ENCODE data around the gene ADAM11. TPM values are rescaled to one million over a fixed set of nuclear protein-coding genes. Genes with fewer than 3 reads are reported as not detected.

Gene ADAM11
- total and polyA plus RNA-seq, 12 donors: 0.05 to 0.80 (median 0.32) TPM; not detected in 2

DNA sequence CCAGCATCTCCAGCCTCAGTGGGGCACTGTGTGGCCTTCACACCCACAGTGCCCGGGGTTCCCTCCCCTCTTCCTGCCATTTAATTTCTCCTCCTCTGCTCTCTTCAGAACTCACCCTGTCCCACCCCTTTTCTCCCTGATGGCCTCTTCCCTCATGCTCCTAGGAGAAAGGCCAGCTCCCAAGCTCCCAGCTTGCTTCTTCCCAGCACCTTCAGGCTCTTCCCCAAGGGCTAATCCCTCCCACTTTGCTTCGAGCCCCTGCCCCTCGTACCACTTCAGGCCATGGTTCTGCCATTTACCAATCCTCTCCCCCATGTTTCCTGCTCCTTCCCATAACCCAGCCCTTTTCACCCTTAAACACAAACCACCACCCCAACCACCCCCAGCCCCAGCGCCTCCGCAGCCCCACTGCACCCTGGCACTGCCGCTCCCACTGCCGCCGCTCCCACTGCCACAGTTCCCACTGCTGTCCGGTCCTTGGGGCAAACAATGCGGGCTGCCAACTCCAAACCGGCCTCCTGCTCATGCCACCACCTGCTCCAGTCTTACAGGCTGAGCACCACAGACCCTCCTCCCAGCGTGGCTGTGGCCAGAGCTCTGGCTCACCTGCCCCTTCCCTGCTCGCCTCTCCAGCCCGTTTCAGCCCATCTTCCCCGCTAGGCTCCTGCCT, 28.6 kb downstream of the ADAM11 start:
- 78 to 89% (median 80%) methylated on average over 15 of the region's 15 CpGs for WGBS, 4 donors
- no peak for TF ChIP-seq POLR2A (IDR thresholded peaks at IDR 0.05)
- TF ChIP-seq, protein P1, sequence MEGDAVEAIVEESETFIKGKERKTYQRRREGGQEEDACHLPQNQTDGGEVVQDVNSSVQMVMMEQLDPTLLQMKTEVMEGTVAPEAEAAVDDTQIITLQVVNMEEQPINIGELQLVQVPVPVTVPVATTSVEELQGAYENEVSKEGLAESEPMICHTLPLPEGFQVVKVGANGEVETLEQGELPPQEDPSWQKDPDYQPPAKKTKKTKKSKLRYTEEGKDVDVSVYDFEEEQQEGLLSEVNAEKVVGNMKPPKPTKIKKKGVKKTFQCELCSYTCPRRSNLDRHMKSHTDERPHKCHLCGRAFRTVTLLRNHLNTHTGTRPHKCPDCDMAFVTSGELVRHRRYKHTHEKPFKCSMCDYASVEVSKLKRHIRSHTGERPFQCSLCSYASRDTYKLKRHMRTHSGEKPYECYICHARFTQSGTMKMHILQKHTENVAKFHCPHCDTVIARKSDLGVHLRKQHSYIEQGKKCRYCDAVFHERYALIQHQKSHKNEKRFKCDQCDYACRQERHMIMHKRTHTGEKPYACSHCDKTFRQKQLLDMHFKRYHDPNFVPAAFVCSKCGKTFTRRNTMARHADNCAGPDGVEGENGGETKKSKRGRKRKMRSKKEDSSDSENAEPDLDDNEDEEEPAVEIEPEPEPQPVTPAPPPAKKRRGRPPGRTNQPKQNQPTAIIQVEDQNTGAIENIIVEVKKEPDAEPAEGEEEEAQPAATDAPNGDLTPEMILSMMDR (IDR thresholded peaks at IDR 0.05): no peak
- H3K4me1 ChIP-seq (replicated peaks in 1 of 2): no peaks in the 10 kb centered on the region
- no peaks in the 10 kb centered on the region for H3K27me3 ChIP-seq
- peak in 1 of 7 donors; percentile 9 for DNase-seq
- no peaks in the 10 kb centered on the region for H3K9me3 ChIP-seq (replicated peaks in 1 of 3)
- H3K36me3 ChIP-seq (replicated peaks in 1 of 2): no peaks in the 10 kb centered on the region
- H3K27ac ChIP-seq: no peak overlapping the region
- intact Hi-C loops (cut with DNase I): no loop called here
- H3K4me3 ChIP-seq: no peak overlapping the region

DNA sequence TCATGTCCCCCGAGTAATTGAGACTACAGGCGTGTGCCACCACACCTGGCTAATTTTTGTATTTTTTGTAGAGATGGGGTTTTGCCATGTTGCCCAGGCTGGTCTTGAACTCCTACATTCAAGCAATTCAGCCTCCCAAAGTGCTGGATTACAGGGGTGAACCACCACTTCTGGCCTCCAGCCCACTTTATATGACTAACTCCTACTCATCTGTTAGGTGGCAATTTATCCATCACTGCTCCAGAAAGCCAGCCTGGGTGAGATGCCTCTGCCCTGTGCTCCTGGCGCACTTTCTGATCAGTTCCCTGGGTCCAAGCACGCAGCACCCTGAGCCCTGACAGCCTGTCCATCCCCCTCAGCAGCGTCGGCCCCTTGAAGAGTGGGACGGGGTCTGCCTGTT, 29.4 kb downstream of the ADAM11 start:
- H3K27ac ChIP-seq: no peak overlapping the region
- no peak for TF ChIP-seq POLR2A (IDR thresholded peaks at IDR 0.05)
- 68 to 82% (median 77%) methylated on average over 5 to 7 of the region's 7 CpGs for WGBS, 4 donors
- intact Hi-C loops (cut with DNase I): no loop called here
- H3K4me3 ChIP-seq: no peak overlapping the region
- no peaks in the 10 kb centered on the region for H3K4me1 ChIP-seq (replicated peaks in 1 of 2)
- DNase-seq: no peak
- H3K9me3 ChIP-seq (replicated peaks in 1 of 3): no peaks in the 10 kb centered on the region
- no peaks in the 10 kb centered on the region for H3K36me3 ChIP-seq (replicated peaks in 1 of 2)
- no peaks in the 10 kb centered on the region for H3K27me3 ChIP-seq

DNA sequence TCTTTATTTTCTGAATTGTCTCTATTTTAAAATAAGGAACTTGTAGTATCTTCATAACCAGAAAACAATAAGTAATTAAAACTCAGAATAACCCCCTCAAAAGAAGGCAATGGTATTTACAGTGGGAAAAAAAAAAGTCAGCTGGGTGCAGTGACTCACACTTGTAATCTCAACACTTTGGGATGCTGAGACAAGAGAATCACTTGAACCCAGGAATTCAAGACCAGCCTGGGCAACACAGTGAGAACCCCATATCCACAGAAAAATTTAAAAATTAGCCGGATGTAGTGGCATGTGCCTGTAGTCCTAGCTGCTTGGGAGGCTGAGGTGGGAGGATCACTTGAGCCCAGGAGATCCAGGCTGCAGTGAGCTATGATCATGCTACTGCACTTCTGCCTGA, 33.5 kb downstream of the ADAM11 start:
- H3K4me3 ChIP-seq: no peak overlapping the region
- WGBS, 4 donors: 88 to 95% (median 92%) methylated on average over 1 of the region's 1 CpG
- no peak for TF ChIP-seq POLR2A (IDR thresholded peaks at IDR 0.05)
- TF ChIP-seq, protein P1 (IDR thresholded peaks at IDR 0.05): no peak
- H3K4me1 ChIP-seq (replicated peaks in 1 of 2): no peaks in the 10 kb centered on the region
- intact Hi-C loops (cut with DNase I): no loop called here
- DNase-seq: no peak
- H3K36me3 ChIP-seq (replicated peaks in 1 of 2): no peaks in the 10 kb centered on the region
- no peak overlapping the region for H3K27ac ChIP-seq
- H3K9me3 ChIP-seq (replicated peaks in 1 of 3): no peaks in the 10 kb centered on the region
- no peaks in the 10 kb centered on the region for H3K27me3 ChIP-seq

DNA sequence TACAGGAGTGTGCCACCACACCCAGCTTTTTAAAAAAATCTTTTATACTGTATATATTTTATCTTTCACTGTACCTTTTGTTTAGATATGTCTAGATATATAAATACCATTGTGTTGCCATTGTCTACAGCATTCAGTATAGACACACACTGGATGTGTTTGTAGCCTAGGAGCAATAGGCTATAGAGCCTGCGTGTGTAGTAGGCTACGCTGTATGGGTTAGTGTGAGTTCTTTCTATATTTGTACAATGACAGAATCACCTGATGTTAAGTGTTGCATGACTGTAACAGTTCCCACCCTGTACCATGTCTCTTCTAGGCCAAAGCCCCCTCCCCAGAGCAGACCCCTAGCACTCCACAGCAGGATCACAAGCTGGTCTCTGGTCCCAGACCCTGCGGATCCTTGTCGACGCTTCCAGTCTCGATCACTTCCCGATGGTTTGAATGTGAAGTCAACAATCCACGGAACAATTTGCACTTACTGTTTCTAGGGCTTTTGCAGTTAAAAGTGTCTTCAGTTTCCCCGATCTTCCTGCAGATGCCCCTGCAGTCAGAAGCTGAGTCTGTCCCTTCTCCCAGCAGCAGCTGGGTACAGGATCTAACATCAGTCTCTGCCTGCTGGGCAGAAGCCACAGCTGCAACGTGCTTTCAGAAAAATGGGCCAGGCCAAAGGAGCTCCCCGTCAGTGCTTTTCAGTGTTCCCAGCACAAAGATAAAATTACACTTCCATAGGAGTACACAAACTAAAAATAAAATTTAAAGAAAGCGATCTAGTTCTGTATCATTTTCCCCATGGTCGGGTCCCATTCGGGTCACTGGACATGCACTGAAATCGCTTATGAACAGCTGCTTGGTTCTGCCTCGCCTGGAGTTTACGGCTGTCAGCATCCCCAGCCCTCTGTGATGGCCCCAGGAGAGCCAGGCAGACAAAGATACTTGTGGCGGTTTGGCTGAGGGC, 35.4 kb downstream of the ADAM11 start:
- Histone ChIP-seq H3K27ac (peak overlapping the region in 2 of 5 donors; percentile 10 to 56), H3K9me3 (replicated peaks in 1 of 3) (no peaks in the 10 kb centered on the region), H3K4me1 (replicated peaks in 1 of 2) (no peaks in the 10 kb centered on the region), H3K36me3 (replicated peaks in 1 of 2) (no peaks in the 10 kb centered on the region), H3K27me3 (no peaks in the 10 kb centered on the region), H3K4me3 (no peak overlapping the region)
- 76 to 84% (median 79%) methylated on average over 17 to 18 of the region's 18 CpGs for WGBS, 4 donors
- TF ChIP-seq, protein P1 (IDR thresholded peaks at IDR 0.05): no peak
- TF ChIP-seq POLR2A (IDR thresholded peaks at IDR 0.05): no peak
- intact Hi-C loops (cut with DNase I): no loop called here
- no peak for DNase-seq

Data from adrenal gland (tissue), 12 donors.